Measurements from ENCODE around the gene NR1D2.

Gene NR1D2

DNA sequence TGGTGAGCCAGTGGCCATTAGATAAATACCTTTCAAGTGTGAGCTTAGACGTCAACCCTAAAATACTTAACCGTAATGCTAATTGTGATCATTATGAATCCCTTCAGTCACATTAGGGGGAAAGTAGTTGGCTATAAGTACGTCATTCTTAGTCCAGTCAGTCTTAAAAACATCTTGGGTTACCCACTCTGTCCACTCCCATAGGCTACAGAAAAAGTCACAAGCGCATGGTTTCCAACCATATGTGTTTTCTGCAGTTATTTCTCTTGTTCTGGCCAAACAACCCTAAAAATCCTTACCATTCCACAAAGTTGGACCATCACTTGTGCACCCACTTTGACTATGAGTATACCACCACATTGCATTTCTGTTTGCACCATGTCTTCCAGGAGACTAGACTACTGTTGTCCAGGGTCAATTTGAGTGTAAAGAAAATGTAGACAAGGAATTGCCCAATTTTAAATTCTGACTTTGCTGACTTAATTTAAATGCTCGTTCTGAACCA, 24.9 kb upstream of the NR1D2 start:
- TF ChIP-seq, protein P1, sequence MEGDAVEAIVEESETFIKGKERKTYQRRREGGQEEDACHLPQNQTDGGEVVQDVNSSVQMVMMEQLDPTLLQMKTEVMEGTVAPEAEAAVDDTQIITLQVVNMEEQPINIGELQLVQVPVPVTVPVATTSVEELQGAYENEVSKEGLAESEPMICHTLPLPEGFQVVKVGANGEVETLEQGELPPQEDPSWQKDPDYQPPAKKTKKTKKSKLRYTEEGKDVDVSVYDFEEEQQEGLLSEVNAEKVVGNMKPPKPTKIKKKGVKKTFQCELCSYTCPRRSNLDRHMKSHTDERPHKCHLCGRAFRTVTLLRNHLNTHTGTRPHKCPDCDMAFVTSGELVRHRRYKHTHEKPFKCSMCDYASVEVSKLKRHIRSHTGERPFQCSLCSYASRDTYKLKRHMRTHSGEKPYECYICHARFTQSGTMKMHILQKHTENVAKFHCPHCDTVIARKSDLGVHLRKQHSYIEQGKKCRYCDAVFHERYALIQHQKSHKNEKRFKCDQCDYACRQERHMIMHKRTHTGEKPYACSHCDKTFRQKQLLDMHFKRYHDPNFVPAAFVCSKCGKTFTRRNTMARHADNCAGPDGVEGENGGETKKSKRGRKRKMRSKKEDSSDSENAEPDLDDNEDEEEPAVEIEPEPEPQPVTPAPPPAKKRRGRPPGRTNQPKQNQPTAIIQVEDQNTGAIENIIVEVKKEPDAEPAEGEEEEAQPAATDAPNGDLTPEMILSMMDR (IDR thresholded peaks at IDR 0.05; ENCODE audit: low read depth, low read length, missing control alignments) = no peak
- no peak for DNase-seq (ENCODE audit: low read depth)
- H3K4me3 ChIP-seq (ENCODE audit: low read depth, low read length) = no peak overlapping the region

- no peak overlapping the region for H3K4me3 ChIP-seq (ENCODE audit: low read depth, low read length)
- TF ChIP-seq, protein P1 (IDR thresholded peaks at IDR 0.05; ENCODE audit: low read depth, low read length, missing control alignments) = no peak
- DNase-seq (ENCODE audit: low read depth) = no peak
These were observed 24.0 kb upstream of the NR1D2 start for GRCh38 chr3:23921052-23921511.

DNA sequence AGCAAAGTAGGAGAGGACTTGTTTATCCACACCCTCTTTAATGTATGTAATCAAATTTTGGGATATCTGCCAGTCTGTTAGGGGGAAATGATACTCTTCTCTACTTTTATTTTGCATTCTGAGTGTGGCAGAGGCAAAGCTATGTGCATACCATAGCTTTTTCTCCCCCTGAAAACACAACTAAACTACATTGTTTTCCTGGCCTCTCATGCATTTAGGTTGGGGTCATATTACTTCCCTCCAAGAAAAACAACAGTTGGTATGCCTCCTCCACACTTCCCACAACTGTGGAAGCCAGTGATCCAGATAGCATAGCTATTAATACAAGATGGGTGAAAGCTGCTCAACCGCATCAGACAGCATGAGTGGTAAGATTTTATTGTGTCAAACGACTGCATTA, 21.3 kb upstream of the NR1D2 start:
- TF ChIP-seq, protein P1 (IDR thresholded peaks at IDR 0.05; ENCODE audit: low read depth, low read length, missing control alignments) = no peak
- no peak overlapping the region for H3K4me3 ChIP-seq (ENCODE audit: low read depth, low read length)
- DNase-seq (ENCODE audit: low read depth) = no peak

DNA sequence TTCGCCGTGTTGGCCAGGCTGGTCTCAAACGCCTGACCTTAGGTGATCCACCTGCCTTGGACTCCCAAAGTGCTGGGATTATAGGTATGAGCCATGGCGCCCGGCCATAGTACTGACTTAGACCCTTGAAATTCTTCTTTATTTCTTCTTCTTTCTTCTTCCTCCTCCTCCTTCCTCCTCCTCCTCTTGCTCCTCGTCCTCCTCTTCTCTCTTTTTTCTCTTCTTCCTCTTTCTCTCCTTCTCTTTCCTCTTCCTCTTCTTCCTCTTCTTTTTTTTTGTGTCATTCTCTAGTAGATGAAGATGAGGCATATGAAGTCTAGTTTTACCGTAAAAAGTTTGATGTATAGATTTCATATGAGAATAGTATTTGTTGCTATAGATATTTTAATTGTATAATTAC, 18.8 kb upstream of the NR1D2 start:
- no peak for DNase-seq (ENCODE audit: low read depth)
- no peak overlapping the region for H3K4me3 ChIP-seq (ENCODE audit: low read depth, low read length)
- TF ChIP-seq, protein P1 (IDR thresholded peaks at IDR 0.05; ENCODE audit: low read depth, low read length, missing control alignments) = no peak

DNA sequence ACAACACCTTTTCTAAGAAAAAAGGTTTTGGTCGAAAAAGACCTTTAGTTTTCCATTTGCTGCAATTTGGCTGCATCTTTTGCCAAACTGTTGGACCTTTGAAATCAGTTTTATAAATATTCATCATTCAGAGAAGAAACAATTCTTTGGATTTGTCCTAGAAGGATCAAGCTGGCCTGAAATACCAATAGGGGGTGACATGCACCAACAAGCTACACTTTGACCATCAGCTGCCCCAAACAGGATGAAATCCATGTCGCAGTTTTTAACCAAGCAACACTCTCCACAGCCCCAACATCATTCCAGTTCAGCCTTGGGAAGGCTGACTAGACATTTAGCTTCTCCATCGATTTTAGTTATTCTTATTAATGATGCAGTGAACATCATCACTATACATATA, 18.4 kb upstream of the NR1D2 start:
- TF ChIP-seq, protein P1 (IDR thresholded peaks at IDR 0.05; ENCODE audit: low read depth, low read length, missing control alignments) = no peak
- DNase-seq (ENCODE audit: low read depth) = no peak
- no peak overlapping the region for H3K4me3 ChIP-seq (ENCODE audit: low read depth, low read length)

GRCh38 chr3:23928524-23928923, 16.6 kb upstream of the NR1D2 start:
- no peak for DNase-seq (ENCODE audit: low read depth)
- no peak overlapping the region for H3K4me3 ChIP-seq (ENCODE audit: low read depth, low read length)
- TF ChIP-seq, protein P1 (IDR thresholded peaks at IDR 0.05; ENCODE audit: low read depth, low read length, missing control alignments) = no peak

DNA sequence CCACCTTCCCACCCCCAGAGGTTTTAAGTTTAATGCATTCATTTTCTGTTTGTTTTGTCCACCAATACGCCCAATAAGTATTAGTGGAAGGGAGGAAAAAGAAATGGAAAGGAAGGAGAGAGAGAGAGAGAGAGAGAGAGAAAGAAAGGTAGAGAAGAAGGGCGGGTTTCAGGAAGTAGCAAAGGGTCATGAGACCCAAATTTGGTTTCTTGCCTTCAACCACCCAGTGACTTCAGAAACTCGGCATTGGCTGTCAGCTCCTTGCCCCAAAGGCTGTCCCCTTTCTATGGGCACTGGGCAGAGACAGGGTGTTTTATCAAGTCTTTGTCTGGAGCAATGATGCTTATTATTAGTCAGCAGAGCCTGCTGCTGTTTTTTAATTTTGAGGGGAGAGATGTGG, 13.5 kb upstream of the NR1D2 start:
- no peak overlapping the region for H3K4me3 ChIP-seq (ENCODE audit: low read depth, low read length)
- no peak for DNase-seq (ENCODE audit: low read depth)
- TF ChIP-seq, protein P1 (IDR thresholded peaks at IDR 0.05; ENCODE audit: low read depth, low read length, missing control alignments) = no peak

Data from GM12864 (cell line).